Right ventricle myocardium inferior (tissue), 1 donor: Measurements from ENCODE around the gene CNOT1. TPM values are rescaled to one million over a fixed set of nuclear protein-coding genes. Genes with fewer than 3 reads are reported as not detected.
"Not testable (repeated sequence)": the region's sequence is repeated elsewhere in the genome, so short reads cannot be mapped to it uniquely, and the experiment has no call there.

Experiments used
- ATAC-seq: fragments of 200-7000 bp; cut with Tn5 transposase; one replicate; pipeline ENCODE4 v1.9.1; 2020; ENCODE audit warnings: mild to moderate bottlenecking, moderate library complexity
- DNase-seq: peaks from one replicate; pipeline ENCODE4 v3.0.0; 2021; ENCODE audit errors: missing footprints
- intact Hi-C: fragments of 100-400 bp; cut with DNase I; formaldehyde crosslinking; loops from one replicate; pipeline ENCODE4 v1.11.0; 2022
- total RNA-seq: library from RNA; stranded (reverse); fragmentation: NEBNext Ultra II Directional; extraction: Animal tissue kit (Norgen Biotek cat#: 25700); gene quantifications from one replicate; pipeline ENCODE4 v1.2.1, GENCODE V29; 2021
- donor health status: DM: no; HTN: yes; CAD: no; lungs with severe emphysema.

Gene CNOT1
- total RNA-seq, 1 donor from 2014 or later: 70.2 TPM

GRCh38 chr16:58640949-58641348 lies 11.3 kb upstream of the CNOT1 start:
- intact Hi-C loops: no loop called here
- ATAC-seq: no peak
- no peak for DNase-seq

- no peak for ATAC-seq
- DNase-seq: no peak
- intact Hi-C loops: loop anchor here (10.0 kb wide), 2 partner anchors 245 to 615 kb away; partner anchors contain the start of genes GINS3 and MMP15
Measured at GRCh38 chr16:58639836-58640235, 10.2 kb upstream of the CNOT1 start.

GRCh38 chr16:58639230-58639629 lies 9.6 kb upstream of the CNOT1 start:
- no peak for DNase-seq
- ATAC-seq: no peak
- intact Hi-C loops: loop anchor here (10.0 kb wide), 2 partner anchors 244 to 614 kb away; partner anchors contain the start of genes GINS3 and MMP15

- intact Hi-C loops: loop anchor here (10.0 kb wide), 2 partner anchors 244 to 614 kb away; partner anchors contain the start of genes GINS3 and MMP15
- ATAC-seq: peak; percentile 82
- DNase-seq: no peak
Measured at GRCh38 chr16:58638148-58639036, 8.8 kb upstream of the CNOT1 start.

- intact Hi-C loops: loop anchor here (10.0 kb wide), 2 partner anchors 242 to 612 kb away; partner anchors contain the start of genes GINS3 and MMP15
- ATAC-seq: not testable (repeated sequence)
Measured at GRCh38 chr16:58637021-58637420, 7.4 kb upstream of the CNOT1 start.

GRCh38 chr16:58636466-58636865 lies 6.8 kb upstream of the CNOT1 start:
- DNase-seq: no peak
- intact Hi-C loops: loop anchor here (10.0 kb wide), 2 partner anchors 242 to 612 kb away; partner anchors contain the start of genes GINS3 and MMP15
- ATAC-seq: no peak

More at GRCh38 chr16:58637021-58637420, 7.4 kb upstream of the CNOT1 start:
- DNase-seq: not testable (repeated sequence)

GRCh38 chr16:58635502-58635901 lies 5.9 kb upstream of the CNOT1 start:
- ATAC-seq (no peak), DNase-seq (no peak)
- intact Hi-C loops: loop anchor here (10.0 kb wide), 2 partner anchors 241 to 611 kb away; partner anchors contain the start of genes GINS3 and MMP15

- no peak for ATAC-seq
- intact Hi-C loops: loop anchor here (5.0 to 10.0 kb wide), 3 partner anchors 240 to 610 kb away; partner anchors contain the start of genes GINS3 and MMP15
- DNase-seq: no peak
Measured at GRCh38 chr16:58634265-58634802, 4.7 kb upstream of the CNOT1 start.

GRCh38 chr16:58628845-58629732 lies 537 bp downstream of the CNOT1 start:
- intact Hi-C loops: loop anchor here (5.0 to 10.0 kb wide), 2 partner anchors 97 to 114 kb away; partner anchors contain the start of gene SETD6
- ATAC-seq (peak; percentile 24), DNase-seq (peak; percentile 82)

- no peak for ATAC-seq
- intact Hi-C loops: loop anchor here (10.0 kb wide), 1 partner anchor 109 kb away; the partner anchor contains the start of gene SETD6
Measured at GRCh38 chr16:58624209-58624608, 5.4 kb downstream of the CNOT1 start.

GRCh38 chr16:58620396-58620795 lies 9.2 kb downstream of the CNOT1 start:
- intact Hi-C loops: loop anchor here (10.0 kb wide), 1 partner anchor 106 kb away; the partner anchor contains the start of gene SETD6
- DNase-seq (no peak), ATAC-seq (no peak)

More at GRCh38 chr16:58624209-58624608, 5.4 kb downstream of the CNOT1 start:
- no peak for DNase-seq

GRCh38 chr16:58615280-58615679 lies 14.3 kb downstream of the CNOT1 start:
- ATAC-seq (no peak), DNase-seq (no peak)
- intact Hi-C loops: no loop called here

- ATAC-seq (no peak), DNase-seq (no peak)
- intact Hi-C loops: no loop called here
Measured at GRCh38 chr16:58614860-58615259, 14.8 kb downstream of the CNOT1 start.

GRCh38 chr16:58614212-58614611 lies 15.4 kb downstream of the CNOT1 start:
- DNase-seq (no peak), ATAC-seq (no peak)
- intact Hi-C loops: no loop called here

GRCh38 chr16:58612965-58613364 lies 16.7 kb downstream of the CNOT1 start:
- ATAC-seq, DNase-seq, intact Hi-C loops: not testable (repeated sequence)

- no peak for DNase-seq
- intact Hi-C loops: no loop called here
- no peak for ATAC-seq
Measured at GRCh38 chr16:58608601-58609136, 21.0 kb downstream of the CNOT1 start.

- intact Hi-C loops: no loop called here
- ATAC-seq: no peak
- DNase-seq: no peak
Measured at GRCh38 chr16:58605562-58605961, 24.1 kb downstream of the CNOT1 start.

GRCh38 chr16:58591083-58591482 lies 38.5 kb downstream of the CNOT1 start:
- ATAC-seq (no peak), DNase-seq (no peak)
- intact Hi-C loops: no loop called here
